Measurements from ENCODE around the gene RBBP5.

Gene RBBP5

DNA sequence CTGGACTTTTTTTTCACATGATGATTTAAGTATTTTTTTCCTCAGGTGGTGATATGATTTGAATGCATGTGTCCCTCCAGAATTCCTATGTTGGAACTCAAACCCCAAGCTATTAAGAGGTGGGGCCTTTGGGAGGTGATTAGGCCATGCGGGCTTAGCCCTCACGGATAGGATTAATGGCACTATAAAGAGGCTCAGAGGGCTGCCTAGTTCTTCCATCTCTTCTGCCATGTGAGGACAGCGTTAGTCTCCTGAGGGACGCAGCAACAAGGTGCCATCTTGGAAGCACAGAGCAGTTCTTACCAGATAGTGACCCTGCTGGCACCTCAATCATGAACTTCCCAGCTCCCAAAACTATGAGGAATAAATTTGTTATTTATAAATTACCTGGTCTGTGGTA is 18.3 kb upstream of the RBBP5 start:
- H3K4me3 ChIP-seq (ENCODE audit: low read length): no peak overlapping the region
- DNase-seq (ENCODE audit: low read depth, low spot score): no peak

DNA sequence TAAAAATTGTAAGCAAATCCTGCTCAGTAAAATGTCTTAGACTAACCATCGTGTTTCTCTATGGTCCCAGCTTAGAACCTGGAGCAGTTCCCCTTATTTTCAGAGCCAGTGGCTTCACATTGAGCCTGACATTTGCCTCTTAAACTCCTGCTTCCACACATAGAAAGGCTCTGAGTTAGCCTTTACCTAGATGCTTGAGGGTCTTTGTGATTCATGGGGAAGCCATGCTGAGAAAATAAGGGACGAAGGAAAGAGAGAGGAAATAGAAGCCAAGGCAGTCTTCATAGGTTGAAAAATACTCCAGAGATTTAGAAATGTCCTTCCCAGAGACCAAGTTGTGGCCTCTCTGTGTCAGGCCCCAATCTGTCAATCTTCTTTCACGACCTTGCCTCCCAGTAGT is 16.1 kb upstream of the RBBP5 start:
- no peak for DNase-seq (ENCODE audit: low read depth, low spot score)
- H3K4me3 ChIP-seq (ENCODE audit: low read length): no peak overlapping the region

DNA sequence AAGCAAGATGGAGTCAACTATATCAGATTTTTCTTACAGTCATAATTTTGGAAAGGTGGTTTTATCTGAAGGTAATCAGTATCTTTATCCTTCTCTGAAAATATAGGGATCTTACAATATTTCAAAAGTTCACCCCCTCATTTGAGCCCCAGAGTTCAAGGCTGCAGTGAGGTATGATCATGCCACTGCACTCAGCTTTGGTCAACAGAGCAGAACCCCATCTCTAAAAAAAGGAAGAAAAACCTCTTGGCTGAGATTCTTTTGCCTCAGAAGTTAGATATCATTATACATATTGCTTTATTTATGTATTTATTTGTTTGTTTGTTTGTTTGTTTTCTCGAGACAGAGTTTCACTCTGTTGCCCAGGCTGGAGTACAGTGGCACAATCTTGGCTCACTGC is 11.5 kb upstream of the RBBP5 start:
- DNase-seq (ENCODE audit: low read depth, low spot score): no peak
- no peak overlapping the region for H3K4me3 ChIP-seq (ENCODE audit: low read length)

DNA sequence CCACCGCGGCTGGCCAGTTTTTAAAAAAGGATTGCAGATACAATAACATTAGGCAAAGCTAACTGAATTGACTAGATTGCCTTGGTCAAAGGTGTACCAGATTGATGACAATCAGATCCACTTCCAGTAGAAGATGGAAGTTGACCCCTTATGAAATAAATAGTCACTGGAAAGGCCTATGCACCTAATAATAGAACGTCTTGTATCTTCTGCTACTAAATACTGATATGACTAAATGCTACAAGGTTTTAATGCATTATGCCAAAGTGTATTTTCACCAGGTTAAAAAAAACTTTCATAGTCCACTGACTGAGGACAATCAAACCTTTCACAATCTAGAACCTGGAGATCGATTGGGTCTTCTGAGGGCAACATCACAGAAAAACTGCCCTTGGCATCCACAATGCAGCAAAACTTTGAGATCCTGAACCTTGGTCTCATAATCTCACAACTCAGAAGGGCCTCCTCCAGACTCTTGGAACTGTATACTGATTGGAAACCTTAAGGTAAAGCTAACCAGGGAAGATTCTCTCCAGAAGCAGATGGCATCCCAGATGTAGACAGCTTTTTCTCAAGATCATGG is 7.8 kb upstream of the RBBP5 start:
- DNase-seq (ENCODE audit: low read depth, low spot score): no peak
- H3K4me3 ChIP-seq (ENCODE audit: low read length): no peak overlapping the region

DNA sequence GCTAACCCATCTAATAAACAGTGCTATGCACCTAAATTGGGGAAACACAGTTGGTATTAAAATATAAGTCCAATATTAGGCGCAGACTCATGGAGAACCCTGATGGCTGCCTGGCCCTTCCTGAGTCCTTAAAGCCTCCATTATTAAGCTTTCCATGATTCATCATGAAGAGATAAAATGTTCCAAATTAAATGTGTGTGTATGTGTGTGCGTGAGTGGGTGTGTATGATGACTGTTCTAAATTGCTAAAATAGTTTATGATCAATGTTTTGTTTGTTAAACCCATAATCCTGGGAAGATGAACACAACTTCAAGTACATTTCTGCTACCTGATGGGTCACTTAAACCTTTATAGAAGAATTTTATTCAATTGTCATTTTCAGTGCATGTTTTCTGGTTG is 6.3 kb upstream of the RBBP5 start:
- DNase-seq (ENCODE audit: low read depth, low spot score): no peak

DNA sequence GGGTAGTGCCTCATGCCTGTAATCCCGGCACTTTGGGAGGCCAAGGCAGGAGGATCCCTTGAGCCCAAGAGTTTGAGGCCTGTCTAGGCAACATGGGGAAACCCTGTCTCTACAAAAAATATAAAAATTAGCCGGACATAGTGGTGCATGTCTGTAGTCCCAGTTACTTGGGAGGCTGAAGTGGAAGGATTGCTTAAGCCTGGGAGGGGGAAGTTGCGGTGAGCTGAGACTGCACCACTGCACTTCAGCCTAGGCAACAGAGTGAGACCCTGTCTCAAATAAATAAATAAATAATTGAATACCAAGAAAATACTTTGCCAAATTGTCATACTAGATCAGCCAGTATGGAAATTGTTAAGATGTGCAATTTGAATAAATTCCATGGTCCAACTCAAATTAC is 5.9 kb upstream of the RBBP5 start:
- H3K4me3 ChIP-seq (ENCODE audit: low read length): no peak overlapping the region
- DNase-seq (ENCODE audit: low read depth, low spot score): no peak

More for the DNA sequence above, 6.3 kb upstream of the RBBP5 start:
- H3K4me3 ChIP-seq (ENCODE audit: low read length): no peak overlapping the region

DNA sequence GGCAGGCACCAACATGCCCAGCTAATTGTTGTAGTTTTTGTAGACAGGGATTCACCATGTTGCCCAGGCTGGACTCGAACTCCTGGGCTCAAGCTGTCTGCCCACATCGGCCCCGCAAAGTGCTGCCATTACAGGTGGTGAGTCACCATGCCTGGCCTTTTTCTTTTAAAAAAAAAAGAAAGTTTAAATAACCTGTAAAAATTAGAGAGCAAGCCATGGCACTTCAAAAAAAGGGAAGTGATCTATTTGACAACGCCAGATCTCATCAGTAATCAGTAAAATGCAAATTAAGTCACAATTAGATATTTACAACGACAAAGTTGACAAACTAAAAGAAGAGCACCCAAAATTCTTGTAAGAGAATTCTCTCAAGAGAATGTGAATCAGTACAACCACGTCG is 2.9 kb upstream of the RBBP5 start:
- no peak for DNase-seq (ENCODE audit: low read depth, low spot score)
- no peak overlapping the region for H3K4me3 ChIP-seq (ENCODE audit: low read length)

DNA sequence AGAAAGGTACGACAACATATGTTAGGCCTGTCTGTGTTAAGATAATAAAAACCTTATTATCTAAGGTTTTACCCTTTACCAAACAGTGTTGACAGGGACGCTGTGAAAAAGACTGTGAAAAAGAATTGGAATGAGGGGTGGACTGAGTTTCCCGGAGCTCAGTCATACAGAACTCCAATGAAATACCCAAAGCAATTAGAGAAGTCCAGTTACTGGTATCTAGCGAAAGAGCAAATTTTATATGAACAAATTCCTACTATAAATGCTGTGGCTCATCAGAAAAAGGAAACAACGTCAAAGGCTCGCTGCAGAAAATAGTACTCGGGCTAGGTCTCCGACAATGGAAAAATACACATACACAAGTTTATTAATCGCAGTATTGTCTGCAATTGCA is 708 bp upstream of the RBBP5 start:
- peak overlapping the region; percentile 80 for H3K4me3 ChIP-seq (ENCODE audit: low read length)
- DNase-seq (ENCODE audit: low read depth, low spot score): no peak

DNA sequence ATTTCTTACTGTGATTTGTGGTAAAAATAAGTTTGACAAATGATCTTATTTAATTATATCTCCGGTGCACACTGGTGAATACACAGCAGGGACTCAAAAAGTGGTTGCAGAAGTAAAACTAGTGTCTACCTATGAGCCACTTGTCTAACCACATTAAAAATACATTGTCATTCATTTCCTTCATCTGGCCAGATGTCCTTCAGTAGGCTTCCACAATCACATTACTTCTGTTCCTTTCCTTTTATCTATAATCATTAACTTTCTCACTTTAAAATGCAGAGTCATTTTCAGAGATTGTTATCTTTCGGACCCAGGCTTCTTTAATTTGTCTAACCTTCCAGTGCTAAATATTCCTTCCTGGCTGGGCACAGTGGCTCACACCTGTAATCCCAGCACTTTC is 3.0 kb downstream of the RBBP5 start:
- no peak overlapping the region for H3K4me3 ChIP-seq (ENCODE audit: low read length)
- DNase-seq (ENCODE audit: low read depth, low spot score): no peak

DNA sequence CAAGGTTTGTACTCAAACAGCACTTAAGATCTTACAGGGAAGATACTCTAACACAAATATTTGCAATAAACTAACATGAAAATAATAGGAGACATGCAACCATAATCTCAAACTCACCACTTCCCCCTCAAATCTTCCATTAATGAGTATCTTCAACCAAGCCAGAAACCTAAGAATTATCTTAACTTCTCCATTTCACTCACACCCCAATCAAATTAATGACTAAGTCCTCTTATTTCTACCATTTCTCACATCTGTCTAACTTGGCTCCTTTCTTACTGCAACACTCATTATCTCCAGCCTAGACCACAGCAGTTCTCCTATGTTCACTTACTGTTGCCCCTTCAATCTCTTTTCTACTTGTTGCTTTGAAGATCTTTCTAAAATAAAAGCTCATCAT is 10.4 kb downstream of the RBBP5 start:
- no peak for DNase-seq (ENCODE audit: low read depth, low spot score)
- no peak overlapping the region for H3K4me3 ChIP-seq (ENCODE audit: low read length)

DNA sequence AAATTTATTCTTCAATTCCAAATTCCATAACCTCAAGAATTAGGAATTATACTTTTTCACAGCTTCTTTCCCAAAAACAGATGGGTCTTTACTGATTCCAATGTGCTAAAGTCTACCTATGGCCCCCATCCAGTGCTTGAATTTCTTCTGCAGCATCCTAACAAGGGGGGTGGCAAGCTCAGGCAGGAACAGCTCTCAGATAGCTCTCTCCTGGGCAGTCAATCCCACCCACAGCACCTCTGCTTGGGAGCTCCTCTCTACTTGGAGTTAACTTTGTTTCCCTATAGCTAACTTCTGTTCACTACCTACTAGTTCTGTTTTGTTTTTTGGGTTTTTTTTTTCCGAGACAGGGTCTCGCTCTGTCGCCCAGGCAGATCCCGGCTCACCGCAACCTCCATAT is 12.1 kb downstream of the RBBP5 start:
- H3K4me3 ChIP-seq (ENCODE audit: low read length): no peak overlapping the region
- no peak for DNase-seq (ENCODE audit: low read depth, low spot score)

DNA sequence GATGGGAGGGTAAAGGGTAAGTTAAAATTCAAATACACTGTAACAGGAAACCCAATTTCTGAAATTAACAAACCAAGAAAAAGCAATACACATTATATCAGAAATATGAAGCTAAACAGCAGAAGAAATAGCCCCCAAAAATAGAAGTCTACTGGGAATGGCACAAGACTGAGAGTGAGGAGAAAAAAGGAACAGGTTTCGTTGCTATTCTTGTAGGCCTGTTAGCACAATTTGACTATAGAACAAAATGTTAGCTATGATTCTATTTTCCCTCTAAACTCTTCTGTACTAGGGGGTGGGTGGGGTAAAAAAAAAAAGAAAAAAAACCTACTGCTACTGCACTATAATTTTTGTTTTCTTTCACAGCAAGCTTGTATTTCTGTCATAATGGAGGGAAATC is 12.5 kb downstream of the RBBP5 start:
- no peak overlapping the region for H3K4me3 ChIP-seq (ENCODE audit: low read length)
- DNase-seq (ENCODE audit: low read depth, low spot score): no peak

DNA sequence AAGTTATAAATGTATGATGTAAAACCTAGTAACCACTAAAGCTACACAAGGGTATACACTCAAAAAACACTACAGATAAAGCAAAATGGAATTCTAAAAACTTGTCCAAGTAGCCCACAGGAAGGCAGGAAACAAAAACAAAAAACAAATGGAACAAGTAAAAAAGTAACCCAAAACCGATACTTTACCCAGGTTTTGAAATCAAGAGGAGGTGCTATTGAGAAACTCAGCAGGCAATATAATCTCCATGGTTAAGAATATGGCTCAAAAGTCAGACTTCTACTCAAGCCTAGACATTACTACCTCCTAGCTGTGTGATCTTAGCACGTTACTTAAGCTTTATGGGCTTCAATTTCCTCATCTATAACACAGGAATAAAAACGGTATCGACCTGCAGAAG is 13.3 kb downstream of the RBBP5 start:
- H3K4me3 ChIP-seq (ENCODE audit: low read length): no peak overlapping the region
- no peak for DNase-seq (ENCODE audit: low read depth, low spot score)

DNA sequence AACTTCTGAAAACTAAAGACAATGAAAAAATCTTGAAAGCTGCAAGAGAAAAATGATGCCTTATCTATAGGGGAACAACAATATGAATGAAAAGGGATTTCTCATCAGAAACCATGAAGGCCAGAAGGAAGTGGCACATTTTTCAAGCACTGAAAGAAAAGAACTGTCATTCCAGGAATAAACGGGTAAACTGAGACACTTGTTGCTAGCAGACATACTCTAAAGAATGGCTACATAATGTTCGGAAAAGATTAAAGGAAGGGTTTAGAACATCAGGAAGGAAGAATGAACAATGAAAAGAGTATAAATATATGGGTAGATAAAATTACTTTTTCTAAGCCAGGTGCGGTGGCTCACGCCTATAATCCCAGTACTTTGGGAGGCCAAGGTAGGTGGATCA is 14.5 kb downstream of the RBBP5 start:
- DNase-seq (ENCODE audit: low read depth, low spot score): no peak
- H3K4me3 ChIP-seq (ENCODE audit: low read length): no peak overlapping the region

DNA sequence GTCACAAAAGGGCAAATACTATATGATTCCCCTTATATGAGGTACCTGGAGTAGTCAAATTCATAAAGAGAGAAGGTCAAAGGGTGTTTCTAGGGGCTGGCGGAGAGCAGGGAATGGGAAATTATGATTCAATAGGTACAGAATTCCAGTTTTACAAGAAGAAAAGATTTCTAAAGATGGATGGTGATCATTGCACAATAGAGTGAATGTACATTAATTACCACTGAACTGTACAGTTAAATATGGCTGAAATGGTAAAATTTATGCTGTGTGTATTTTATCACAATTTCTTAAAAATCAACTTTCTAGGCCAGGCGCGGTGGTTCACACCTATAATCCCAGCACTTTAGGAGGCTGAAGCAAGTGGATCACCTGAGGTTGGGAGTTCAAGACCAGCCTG is 19.4 kb downstream of the RBBP5 start:
- no peak overlapping the region for H3K4me3 ChIP-seq (ENCODE audit: low read length)
- no peak for DNase-seq (ENCODE audit: low read depth, low spot score)

DNA sequence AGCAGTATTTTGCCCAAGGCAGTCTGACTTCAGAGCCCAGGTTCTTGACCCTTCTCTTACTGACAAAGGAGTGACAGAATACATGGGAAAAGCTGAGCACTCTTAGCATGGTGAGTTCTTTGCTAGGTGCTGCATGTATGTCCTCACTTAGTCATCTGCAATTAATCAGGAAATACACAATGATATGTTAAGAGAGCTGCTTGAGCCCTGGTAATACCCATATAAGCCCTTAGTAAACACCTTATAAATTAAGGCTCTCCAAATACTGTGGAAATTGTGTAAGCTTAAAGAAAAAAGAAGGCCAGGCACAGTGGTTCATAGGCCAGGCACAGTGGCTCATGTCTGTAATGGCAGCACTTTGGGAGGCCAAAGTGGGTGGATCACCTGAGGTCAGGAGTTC is 23.5 kb downstream of the RBBP5 start:
- DNase-seq (ENCODE audit: low read depth, low spot score): no peak
- H3K4me3 ChIP-seq (ENCODE audit: low read length): no peak overlapping the region

DNA sequence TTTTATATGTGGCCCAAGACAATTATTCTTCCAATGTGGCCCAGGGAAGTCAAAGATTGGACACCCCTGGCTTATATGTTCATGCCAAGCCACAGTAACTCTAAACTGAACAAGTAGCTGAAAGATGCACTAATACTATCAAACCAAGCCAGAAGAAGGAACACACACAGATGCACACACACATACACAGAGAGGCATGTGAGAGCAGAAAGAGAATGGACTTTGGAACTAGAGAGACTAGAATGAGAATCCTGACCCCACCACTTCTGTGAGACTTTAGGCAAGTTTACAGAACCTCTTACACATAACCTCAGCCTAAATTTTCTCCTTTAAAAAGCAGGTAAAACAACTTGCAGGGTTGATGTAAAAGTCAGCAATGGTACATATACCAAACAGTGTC is 26.4 kb downstream of the RBBP5 start:
- H3K4me3 ChIP-seq (ENCODE audit: low read length): no peak overlapping the region
- no peak for DNase-seq (ENCODE audit: low read depth, low spot score)

DNA sequence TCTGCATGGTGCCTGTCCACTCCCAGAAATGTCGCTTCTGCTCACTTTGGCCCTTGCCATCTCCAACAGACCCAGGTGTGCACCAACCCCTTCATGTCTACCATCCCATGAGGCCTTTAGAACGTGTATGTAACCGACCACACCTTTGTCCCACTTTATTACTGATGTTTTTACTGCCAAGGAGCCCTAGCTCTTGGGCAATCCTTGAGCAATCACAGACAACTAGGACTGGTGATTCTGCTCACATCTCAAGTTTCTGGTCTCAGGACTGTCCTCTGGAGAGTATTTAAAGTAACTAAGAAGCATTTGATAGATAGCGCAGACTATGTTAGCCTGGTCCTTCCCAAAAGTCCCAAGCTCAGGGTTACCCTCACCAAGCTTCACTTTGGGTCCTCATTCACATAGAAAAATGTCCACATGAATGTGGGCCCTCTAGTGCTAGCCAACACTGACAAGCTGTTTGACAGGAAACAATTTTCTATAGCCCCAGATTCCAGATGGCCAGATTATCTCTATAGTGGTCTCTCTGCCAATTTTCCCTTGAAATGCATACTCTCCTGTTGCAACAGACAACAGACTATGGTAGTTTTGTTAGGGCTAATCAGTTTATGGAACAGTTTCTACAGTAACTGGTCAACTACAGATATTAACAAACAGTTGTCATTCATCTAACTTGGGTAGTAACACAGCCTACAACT is 30.6 kb downstream of the RBBP5 start:
- H3K4me3 ChIP-seq (ENCODE audit: low read length): no peak overlapping the region
- no peak for DNase-seq (ENCODE audit: low read depth, low spot score)

DNA sequence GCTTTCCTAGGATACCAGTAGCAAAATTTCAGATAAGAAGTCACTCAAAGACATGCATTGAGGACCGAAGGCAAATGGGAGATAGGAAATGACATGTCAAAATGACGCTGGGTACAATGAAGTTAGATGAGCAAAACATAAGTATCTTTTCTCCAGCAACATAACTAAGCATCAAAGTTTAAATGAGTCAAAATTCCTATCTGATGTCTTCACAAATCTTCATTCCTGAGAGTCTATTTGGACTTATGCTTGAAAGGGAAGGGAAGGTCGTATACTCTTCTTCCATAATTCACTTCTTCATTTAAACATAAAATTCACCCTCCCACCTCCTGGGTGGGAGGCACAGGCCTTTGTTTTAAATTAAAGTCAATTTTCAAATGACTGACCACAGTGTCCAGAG is 33.4 kb downstream of the RBBP5 start:
- no peak for DNase-seq (ENCODE audit: low read depth, low spot score)

DNA sequence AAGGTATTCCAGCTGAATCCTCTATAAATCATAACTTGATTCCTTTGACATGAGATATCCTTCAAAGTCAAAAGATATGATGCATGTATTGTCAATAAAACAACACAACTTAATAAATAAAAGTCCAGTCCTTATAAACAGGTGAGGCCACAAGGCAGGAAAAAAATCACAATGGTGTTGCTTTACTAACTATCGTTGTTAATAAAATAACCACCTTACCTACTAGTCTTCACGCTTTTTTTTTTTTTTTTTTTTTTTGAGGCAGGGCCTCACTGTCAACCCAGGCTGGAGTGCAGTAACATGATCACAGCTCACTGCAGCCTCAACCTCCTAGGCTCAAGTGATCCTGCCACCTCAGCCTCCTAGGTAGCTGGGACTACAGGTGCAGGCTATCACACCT is 37.4 kb downstream of the RBBP5 start, which contains the start of gene TMEM81:
TMEM81 (minus strand) TSS at position 101 of the 400 bp plus-strand sequence. CDS start 140 bp downstream, outside the sequence.
- DNase-seq (ENCODE audit: low read depth, low spot score): no peak
- H3K4me3 ChIP-seq (ENCODE audit: low read length): no peak within 1 kb of the TSS

More for the DNA sequence above, 33.4 kb downstream of the RBBP5 start:
- no peak overlapping the region for H3K4me3 ChIP-seq (ENCODE audit: low read length)

DNA sequence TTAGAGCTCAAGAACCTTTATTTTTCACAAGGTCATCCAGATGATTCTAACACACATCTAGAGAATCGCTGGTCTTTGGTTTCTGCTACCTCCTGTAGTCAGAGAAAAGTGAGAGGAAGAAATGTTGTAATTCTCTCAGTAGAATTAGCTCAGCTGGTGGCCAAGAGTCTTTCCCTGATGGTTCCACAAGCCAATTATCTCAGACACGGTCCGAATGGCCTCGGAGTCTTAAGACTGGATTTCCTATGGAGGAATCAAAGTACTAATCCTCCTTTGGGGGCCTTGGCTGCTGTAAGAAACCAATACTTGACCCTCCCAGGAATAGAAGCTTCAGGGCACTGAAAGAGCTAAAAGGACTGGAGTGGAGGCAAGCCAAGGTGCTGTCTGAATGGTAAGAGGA is 39.3 kb downstream of the RBBP5 start:
- no peak overlapping the region for H3K4me3 ChIP-seq (ENCODE audit: low read length)
- DNase-seq (ENCODE audit: low read depth, low spot score): no peak
